ENCODE data around the gene CALML4. TPM values are rescaled to one million over a fixed set of nuclear protein-coding genes. Genes with fewer than 3 reads are reported as not detected.

Gene CALML4
- total RNA-seq, 4 donors from 2014 or later, result 0.88 to 13.8 (median 8.3) TPM

- Histone ChIP-seq H3K4me1 (no peaks in the 10 kb centered on the region), H3K4me3 (no peak overlapping the region), H3K36me3 (no peaks in the 10 kb centered on the region), H3K27me3 (no peaks in the 10 kb centered on the region), H3K27ac (no peak overlapping the region), H3K9me3 (no peaks in the 10 kb centered on the region)
- intact Hi-C loops (cut with DNase I; ENCODE audit: low total_unique reads), result no loop called here
- DNase-seq, result no peak
- TF ChIP-seq POLR2A (IDR thresholded peaks at IDR 0.05) (no peak), CTCF (IDR thresholded peaks at IDR 0.05) (no peak)
Measured at GRCh38 chr15:68163191-68163590, 41.9 kb downstream of the CALML4 start.

DNA sequence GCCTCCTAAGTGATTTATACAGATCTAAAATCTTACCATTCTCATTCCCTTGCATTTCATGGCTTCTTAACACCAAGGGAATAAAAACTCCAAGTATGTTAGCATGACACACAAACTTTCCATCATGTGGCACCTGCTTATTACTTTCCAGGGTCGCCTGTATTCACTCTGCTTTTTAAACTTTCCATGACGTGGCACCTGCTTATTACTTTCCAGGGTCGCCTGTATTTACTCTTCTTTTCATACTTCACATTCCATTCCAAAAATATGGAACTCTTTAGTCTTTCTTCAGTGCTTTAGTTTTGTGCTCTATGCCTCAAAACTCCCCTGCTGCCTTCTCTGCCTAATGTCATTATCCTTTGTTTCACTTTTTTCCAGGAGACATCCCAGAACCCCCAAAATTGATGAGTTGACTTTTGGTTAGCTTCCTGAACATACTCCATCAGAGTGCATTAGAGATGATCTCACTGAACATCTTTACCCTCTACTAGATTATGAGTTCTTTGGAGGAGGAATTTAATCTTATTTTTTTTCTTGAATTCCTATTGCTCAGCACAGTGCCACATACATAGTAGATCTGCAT is 47.0 kb downstream of the CALML4 start:
- peak overlapping the region in 1 of 2 donors; percentile 34 for H3K27ac ChIP-seq
- H3K9me3 ChIP-seq, result no peaks in the 10 kb centered on the region
- intact Hi-C loops (cut with DNase I; ENCODE audit: low total_unique reads), result loop anchor here (5.0 kb wide), 1 partner anchor 296 kb away; no protein-coding TSS in a partner anchor
- H3K4me1 ChIP-seq, result no peaks in the 10 kb centered on the region
- H3K27me3 ChIP-seq, result no peaks in the 10 kb centered on the region
- DNase-seq, result no peak
- TF ChIP-seq POLR2A (IDR thresholded peaks at IDR 0.05) (no peak), CTCF (IDR thresholded peaks at IDR 0.05) (no peak)
- no peak overlapping the region for H3K4me3 ChIP-seq
- no peaks in the 10 kb centered on the region for H3K36me3 ChIP-seq

DNA sequence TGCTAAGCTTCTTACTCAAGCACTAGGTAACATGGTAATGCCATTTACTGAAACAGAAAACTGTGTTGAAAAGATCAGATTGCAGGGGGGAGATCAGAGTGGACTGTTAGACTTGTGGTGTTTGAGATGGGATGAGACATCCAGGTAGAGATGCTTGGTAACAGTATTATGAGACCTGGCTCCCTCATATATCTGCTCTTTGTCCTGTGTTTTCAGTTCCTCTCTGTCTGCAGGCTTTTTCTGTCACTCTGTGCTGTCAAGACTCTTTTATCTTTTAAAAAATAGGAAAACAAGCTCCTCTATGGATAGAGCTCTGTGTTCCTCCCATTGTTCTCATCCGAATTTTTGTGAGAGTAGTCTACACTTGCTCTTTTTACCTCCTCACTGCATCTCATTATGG is 48.1 kb downstream of the CALML4 start:
- intact Hi-C loops (cut with DNase I; ENCODE audit: low total_unique reads), result loop anchor here (5.0 kb wide), 1 partner anchor 295 kb away; no protein-coding TSS in a partner anchor
- Histone ChIP-seq H3K9me3 (no peaks in the 10 kb centered on the region), H3K27me3 (no peaks in the 10 kb centered on the region), H3K4me1 (no peaks in the 10 kb centered on the region), H3K4me3 (no peak overlapping the region), H3K27ac (no peak overlapping the region), H3K36me3 (no peaks in the 10 kb centered on the region)
- no peak for DNase-seq
- no peak for TF ChIP-seq POLR2A (IDR thresholded peaks at IDR 0.05)
- TF ChIP-seq CTCF (IDR thresholded peaks at IDR 0.05), result no peak

DNA sequence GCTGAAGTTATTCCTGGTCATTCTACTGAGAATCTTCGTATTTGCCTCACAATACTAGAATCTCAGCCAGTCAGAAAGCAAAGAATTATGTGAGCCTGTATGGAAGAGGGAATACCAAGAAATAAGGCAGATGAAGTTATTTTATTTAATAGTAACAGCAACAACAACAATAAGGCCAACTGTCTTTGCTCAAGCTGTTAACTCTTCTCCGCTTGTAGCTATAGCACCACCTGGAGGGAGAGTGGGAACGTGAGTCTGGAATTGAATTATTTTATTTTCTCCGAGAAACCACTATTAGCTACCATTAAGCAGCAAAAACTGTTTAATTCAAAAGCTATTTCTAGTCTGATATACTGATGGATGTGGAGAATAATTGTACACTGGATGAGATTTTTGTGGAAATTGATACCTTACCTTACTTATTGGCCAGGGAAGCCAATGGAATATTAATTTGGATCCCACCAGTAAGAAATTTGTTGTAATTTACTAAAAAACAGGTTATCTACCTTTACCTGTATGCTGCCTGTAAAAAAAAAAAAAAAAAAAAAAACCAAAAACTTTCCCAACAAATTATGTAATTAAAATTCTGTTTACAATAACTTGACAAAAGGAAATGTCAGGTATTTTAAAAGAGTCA is 50.1 kb downstream of the CALML4 start:
- H3K27ac ChIP-seq, result peak overlapping the region in 1 of 2 donors; percentile 41
- no peak for TF ChIP-seq POLR2A (IDR thresholded peaks at IDR 0.05)
- peak; percentile 74 to 84 (median 80) for TF ChIP-seq CTCF (IDR thresholded peaks at IDR 0.05)

DNA sequence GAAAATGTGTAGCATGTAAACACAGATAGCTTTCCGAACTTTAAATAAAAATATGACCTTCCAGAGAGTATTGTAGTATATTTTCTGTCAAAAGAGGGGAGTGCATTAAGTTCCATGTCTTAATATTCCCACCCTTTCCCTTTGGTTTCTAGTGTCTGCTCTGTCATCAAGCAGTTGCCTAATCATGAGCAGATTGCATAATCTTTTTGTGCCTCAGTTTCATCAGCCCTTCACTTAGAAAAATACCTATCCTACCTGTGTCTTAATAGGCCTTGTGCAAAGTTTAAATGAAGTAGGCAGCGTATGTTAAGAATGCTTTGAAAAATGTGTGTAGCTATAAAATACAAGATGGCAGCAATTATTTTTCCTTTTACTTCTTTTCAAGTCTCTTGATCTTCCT is 52.8 kb downstream of the CALML4 start:
- TF ChIP-seq CTCF (IDR thresholded peaks at IDR 0.05) (no peak), POLR2A (IDR thresholded peaks at IDR 0.05) (no peak)
- no peaks in the 10 kb centered on the region for H3K27me3 ChIP-seq
- intact Hi-C loops (cut with DNase I; ENCODE audit: low total_unique reads), result no loop called here
- H3K4me3 ChIP-seq, result no peak overlapping the region
- no peak overlapping the region for H3K27ac ChIP-seq
- no peaks in the 10 kb centered on the region for H3K9me3 ChIP-seq
- H3K36me3 ChIP-seq, result no peaks in the 10 kb centered on the region
- DNase-seq, result no peak
- no peaks in the 10 kb centered on the region for H3K4me1 ChIP-seq

More for the DNA sequence above, 50.1 kb downstream of the CALML4 start:
- intact Hi-C loops (cut with DNase I; ENCODE audit: low total_unique reads), result loop anchor here (5.0 kb wide), 1 partner anchor 293 kb away; no protein-coding TSS in a partner anchor
- Histone ChIP-seq H3K4me1 (no peaks in the 10 kb centered on the region), H3K36me3 (no peaks in the 10 kb centered on the region), H3K9me3 (no peaks in the 10 kb centered on the region), H3K4me3 (no peak overlapping the region), H3K27me3 (no peaks in the 10 kb centered on the region)
- DNase-seq, result peak; percentile 33 to 51
